Measurements from ENCODE around the gene NTHL1. TPM values are rescaled to one million over a fixed set of nuclear protein-coding genes. Genes with fewer than 3 reads are reported as not detected.

The NTHL1 gene
- total RNA-seq, 1 donor from 2014 or later, result 57.7 TPM

DNA sequence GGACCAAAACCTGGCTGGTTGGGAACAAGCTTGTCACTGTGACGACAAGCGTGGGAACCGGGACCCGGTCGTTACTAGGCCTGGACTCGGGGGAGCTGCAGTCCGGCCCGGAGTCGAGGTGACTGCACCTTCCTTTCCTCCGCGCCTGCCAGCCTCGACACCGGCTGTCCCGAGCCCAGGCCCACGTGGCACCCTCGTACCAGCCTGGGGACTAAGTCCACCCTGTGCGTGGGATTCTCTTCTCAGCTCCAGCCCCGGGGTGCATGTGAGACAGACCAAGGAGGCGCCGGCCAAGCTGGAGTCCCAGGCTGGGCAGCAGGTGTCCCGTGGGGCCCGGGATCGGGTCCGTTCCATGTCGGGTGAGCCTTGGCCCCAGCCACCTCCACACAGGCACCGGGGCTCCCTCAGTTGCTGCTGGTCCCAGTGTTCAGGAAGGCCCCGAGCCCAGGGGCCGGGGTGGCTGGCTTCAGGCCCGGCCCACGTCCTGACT is 31.7 kb upstream of the NTHL1 start:
- H3K27me3 Mint-ChIP-seq, result no peaks in the 10 kb centered on the region
- no peak overlapping the region for H3K4me3 Mint-ChIP-seq
- peaks cover 14% of the 10 kb centered on the region for H3K36me3 Mint-ChIP-seq (ENCODE audit: low read depth)
- H3K27ac Mint-ChIP-seq, result no peak overlapping the region
- intact Hi-C loops (cut with micrococcal nuclease), result no loop called here
- DNase-seq, result no peak
- H3K4me1 Mint-ChIP-seq, result no peaks in the 10 kb centered on the region
- H3K9me3 Mint-ChIP-seq, result no peaks in the 10 kb centered on the region

DNA sequence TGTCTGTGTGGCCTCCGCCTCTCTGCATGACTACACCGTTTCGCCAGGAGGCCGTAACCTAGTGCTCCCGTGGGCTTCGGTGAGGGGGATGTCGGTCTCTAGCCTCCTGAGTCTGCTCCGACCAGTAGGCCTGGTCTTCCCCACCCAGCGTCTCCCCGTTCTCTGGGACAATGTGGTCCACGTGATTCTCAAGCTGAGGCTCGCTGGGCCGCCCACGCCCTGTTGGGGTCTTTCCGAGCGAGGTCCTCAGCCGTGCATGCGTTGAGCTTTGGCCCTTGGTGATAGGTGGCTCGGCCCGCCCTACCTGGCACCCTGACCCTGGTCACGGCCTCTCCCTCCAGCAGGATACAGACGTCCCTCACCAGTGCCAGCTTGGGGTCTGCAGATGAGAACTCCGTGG is 31.1 kb upstream of the NTHL1 start:
- Mint-ChIP-seq H3K27me3 (no peaks in the 10 kb centered on the region), H3K27ac (no peak overlapping the region), H3K9me3 (no peaks in the 10 kb centered on the region), H3K4me3 (no peak overlapping the region), H3K36me3 (ENCODE audit: low read depth) (peaks cover 14% of the 10 kb centered on the region), H3K4me1 (no peaks in the 10 kb centered on the region)
- intact Hi-C loops (cut with micrococcal nuclease), result no loop called here
- DNase-seq, result no peak

- no peak for DNase-seq
- intact Hi-C loops (cut with micrococcal nuclease), result no loop called here
- H3K9me3 Mint-ChIP-seq, result no peaks in the 10 kb centered on the region
- no peaks in the 10 kb centered on the region for H3K4me1 Mint-ChIP-seq
- H3K27me3 Mint-ChIP-seq, result no peaks in the 10 kb centered on the region
- H3K4me3 Mint-ChIP-seq, result no peak overlapping the region
- no peak overlapping the region for H3K27ac Mint-ChIP-seq
- peaks cover 13% of the 10 kb centered on the region for H3K36me3 Mint-ChIP-seq (ENCODE audit: low read depth)
These were observed 30.5 kb upstream of the NTHL1 start for GRCh38 chr16:2078096-2078495.

DNA sequence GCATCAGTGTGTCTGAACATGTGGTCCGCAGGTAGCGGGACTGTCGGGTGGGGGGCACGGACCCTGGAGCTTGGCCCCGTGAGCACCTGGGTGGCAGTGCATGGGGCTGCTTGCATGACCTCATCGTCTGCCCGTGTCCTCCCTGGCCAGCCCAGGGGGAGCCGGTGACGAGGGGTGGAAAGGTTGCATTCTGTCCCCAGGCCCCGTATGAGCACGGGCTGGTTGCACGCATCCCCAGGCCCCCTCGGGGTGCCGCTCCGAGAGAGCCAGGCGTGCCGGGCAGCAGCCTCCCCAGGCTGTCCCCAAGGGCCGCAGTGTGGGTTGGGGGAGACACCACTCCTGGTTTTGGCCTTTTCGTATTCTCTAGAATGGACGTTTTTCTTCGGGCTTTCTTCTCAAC is 30.1 kb upstream of the NTHL1 start:
- peak overlapping the region; percentile 20 for H3K27ac Mint-ChIP-seq
- intact Hi-C loops (cut with micrococcal nuclease), result no loop called here
- H3K27me3 Mint-ChIP-seq, result no peaks in the 10 kb centered on the region

GRCh38 chr16:2077016-2077415 is 29.4 kb upstream of the NTHL1 start:
- H3K4me3 Mint-ChIP-seq, result no peak overlapping the region
- H3K9me3 Mint-ChIP-seq, result no peaks in the 10 kb centered on the region
- H3K4me1 Mint-ChIP-seq, result no peaks in the 10 kb centered on the region
- intact Hi-C loops (cut with micrococcal nuclease), result no loop called here
- H3K27ac Mint-ChIP-seq, result no peak overlapping the region
- no peak for DNase-seq
- peaks cover 9% of the 10 kb centered on the region for H3K36me3 Mint-ChIP-seq (ENCODE audit: low read depth)
- no peaks in the 10 kb centered on the region for H3K27me3 Mint-ChIP-seq

More for the DNA sequence above, 30.1 kb upstream of the NTHL1 start:
- no peak for DNase-seq
- H3K4me3 Mint-ChIP-seq, result no peak overlapping the region
- peaks cover 11% of the 10 kb centered on the region for H3K36me3 Mint-ChIP-seq (ENCODE audit: low read depth)
- no peaks in the 10 kb centered on the region for H3K9me3 Mint-ChIP-seq
- H3K4me1 Mint-ChIP-seq, result no peaks in the 10 kb centered on the region

- H3K4me1 Mint-ChIP-seq, result no peaks in the 10 kb centered on the region
- H3K27me3 Mint-ChIP-seq, result no peaks in the 10 kb centered on the region
- H3K9me3 Mint-ChIP-seq, result no peaks in the 10 kb centered on the region
- no peak for DNase-seq
- intact Hi-C loops (cut with micrococcal nuclease), result no loop called here
- H3K4me3 Mint-ChIP-seq, result no peak overlapping the region
- H3K27ac Mint-ChIP-seq, result no peak overlapping the region
- H3K36me3 Mint-ChIP-seq (ENCODE audit: low read depth), result peaks cover 9% of the 10 kb centered on the region
These were observed 28.6 kb upstream of the NTHL1 start for GRCh38 chr16:2076072-2076865.

DNA sequence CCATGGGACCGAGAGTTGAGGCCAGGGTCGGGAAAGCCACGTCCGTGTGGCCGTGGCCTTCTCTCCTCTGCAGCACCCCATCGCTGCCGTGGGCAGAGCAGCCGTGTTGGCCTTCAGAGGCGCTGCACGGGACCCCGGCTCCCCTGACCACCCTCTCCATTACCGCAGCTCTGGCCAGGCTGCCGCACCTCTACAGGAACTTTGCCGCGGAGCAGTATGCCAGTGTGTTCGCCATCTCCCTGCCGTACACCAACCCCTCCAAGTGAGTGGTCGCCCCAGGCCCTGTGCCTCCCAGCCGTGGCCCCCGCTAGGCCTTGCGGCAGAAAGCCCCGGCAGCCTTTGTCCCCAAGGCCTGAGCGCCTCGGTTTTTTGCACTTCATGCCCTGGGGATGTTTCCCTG is 28.0 kb upstream of the NTHL1 start:
- no peak overlapping the region for H3K27ac Mint-ChIP-seq
- peaks cover 9% of the 10 kb centered on the region for H3K36me3 Mint-ChIP-seq (ENCODE audit: low read depth)
- no peaks in the 10 kb centered on the region for H3K9me3 Mint-ChIP-seq
- H3K4me1 Mint-ChIP-seq, result no peaks in the 10 kb centered on the region
- intact Hi-C loops (cut with micrococcal nuclease), result no loop called here
- no peak overlapping the region for H3K4me3 Mint-ChIP-seq
- no peaks in the 10 kb centered on the region for H3K27me3 Mint-ChIP-seq
- no peak for DNase-seq

GRCh38 chr16:2074071-2074470 is 26.4 kb upstream of the NTHL1 start:
- no peak overlapping the region for H3K27ac Mint-ChIP-seq
- DNase-seq, result no peak
- H3K36me3 Mint-ChIP-seq (ENCODE audit: low read depth), result peaks cover 14% of the 10 kb centered on the region
- H3K4me1 Mint-ChIP-seq, result no peaks in the 10 kb centered on the region
- H3K9me3 Mint-ChIP-seq, result no peaks in the 10 kb centered on the region
- no peaks in the 10 kb centered on the region for H3K27me3 Mint-ChIP-seq
- no peak overlapping the region for H3K4me3 Mint-ChIP-seq
- intact Hi-C loops (cut with micrococcal nuclease), result no loop called here

- H3K27me3 Mint-ChIP-seq, result no peaks in the 10 kb centered on the region
- intact Hi-C loops (cut with micrococcal nuclease), result no loop called here
- H3K4me3 Mint-ChIP-seq, result no peak overlapping the region
- H3K36me3 Mint-ChIP-seq (ENCODE audit: low read depth), result peaks cover 21% of the 10 kb centered on the region
- H3K9me3 Mint-ChIP-seq, result no peaks in the 10 kb centered on the region
- DNase-seq, result no peak
- no peaks in the 10 kb centered on the region for H3K4me1 Mint-ChIP-seq
- H3K27ac Mint-ChIP-seq, result no peak overlapping the region
These were observed 25.3 kb upstream of the NTHL1 start for GRCh38 chr16:2072926-2073325.

DNA sequence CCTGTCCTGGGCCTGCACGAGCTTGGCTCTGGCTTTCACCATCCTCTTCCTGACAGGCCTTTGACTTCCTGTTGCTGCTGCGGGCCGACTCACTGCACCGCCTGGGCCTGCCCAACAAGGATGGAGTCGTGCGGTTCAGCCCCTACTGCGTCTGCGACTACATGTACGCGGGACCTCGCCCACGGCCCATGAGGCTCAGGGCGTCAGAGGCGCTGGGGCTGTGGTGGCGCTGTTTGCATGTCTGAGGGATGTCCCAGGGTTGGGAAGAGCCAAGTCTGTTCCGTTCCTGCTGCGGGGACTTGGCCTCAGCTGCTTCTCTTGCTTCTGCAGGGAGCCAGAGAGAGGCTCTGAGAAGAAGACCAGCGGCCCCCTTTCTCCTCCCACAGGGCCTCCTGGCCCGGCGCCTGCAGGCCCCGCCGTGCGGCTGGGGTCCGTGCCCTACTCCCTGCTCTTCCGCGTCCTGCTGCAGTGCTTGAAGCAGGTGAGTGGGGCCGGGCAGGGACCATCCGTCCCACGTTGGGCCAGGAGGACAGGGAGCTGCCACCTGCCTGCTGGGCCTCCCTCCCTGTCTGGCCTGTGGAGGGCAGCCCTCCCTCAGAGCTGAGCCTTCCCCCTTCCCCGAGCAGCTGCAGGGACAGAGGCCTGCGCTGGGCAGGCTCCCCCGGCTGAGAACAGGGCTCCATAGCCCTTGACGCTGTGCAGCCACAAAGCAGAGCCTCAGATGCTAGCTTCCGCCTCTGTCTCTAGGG is 24.0 kb upstream of the NTHL1 start:
- Mint-ChIP-seq H3K9me3 (no peaks in the 10 kb centered on the region), H3K4me3 (no peak overlapping the region), H3K27ac (no peak overlapping the region), H3K4me1 (no peaks in the 10 kb centered on the region), H3K36me3 (ENCODE audit: low read depth) (peaks cover 25% of the 10 kb centered on the region), H3K27me3 (no peaks in the 10 kb centered on the region)
- intact Hi-C loops (cut with micrococcal nuclease), result no loop called here
- no peak for DNase-seq

DNA sequence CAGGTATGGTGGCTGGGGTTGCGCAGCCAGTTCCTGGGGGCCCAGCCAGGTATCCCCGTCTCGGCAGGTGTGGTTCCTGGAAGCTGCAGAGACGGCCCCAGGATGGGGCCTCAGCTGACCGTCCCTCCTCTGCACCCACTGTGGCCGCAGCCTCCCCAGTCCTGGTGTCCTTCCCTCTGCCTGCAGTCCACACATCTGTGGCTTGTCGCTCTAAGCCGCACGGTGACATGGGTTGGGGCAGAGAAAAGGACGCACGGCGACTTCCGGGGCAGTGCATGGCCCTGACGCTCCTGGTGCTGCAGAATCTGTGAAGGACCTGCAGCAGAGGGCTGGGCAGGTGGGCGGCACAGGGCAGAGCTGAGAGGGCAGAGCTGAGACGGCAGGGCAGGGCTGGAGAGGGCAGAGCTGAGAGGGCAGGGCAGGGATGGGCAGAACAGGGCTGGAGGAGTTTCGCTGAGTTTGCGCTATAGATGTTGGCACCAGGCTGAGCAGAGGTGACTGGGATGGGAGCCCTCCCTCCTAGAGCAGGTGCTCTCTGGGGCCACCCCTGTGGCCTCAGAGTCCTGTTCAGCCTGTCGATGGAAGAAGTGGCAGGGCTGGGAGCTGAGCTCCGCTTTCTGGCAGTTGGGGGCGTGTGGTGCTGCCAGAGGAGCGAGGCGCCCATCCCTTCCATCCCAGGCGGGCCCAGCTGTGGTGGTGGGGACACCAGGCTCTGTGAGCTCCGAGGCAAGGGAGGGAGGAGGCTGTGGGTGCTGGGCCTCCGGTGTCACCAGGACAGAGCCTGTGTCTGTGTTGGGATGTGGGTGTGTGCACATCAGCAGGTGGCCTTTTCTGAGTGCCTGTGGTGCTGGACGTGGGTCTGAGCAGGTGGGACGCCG is 23.2 kb upstream of the NTHL1 start:
- H3K36me3 Mint-ChIP-seq (ENCODE audit: low read depth), result peaks cover 29% of the 10 kb centered on the region
- H3K9me3 Mint-ChIP-seq, result no peaks in the 10 kb centered on the region

GRCh38 chr16:2066139-2066538 is 18.5 kb upstream of the NTHL1 start:
- intact Hi-C loops (cut with micrococcal nuclease), result no loop called here
- Mint-ChIP-seq H3K36me3 (ENCODE audit: low read depth) (peaks cover 29% of the 10 kb centered on the region), H3K4me1 (no peaks in the 10 kb centered on the region), H3K27ac (no peak overlapping the region), H3K4me3 (no peak overlapping the region), H3K27me3 (no peaks in the 10 kb centered on the region), H3K9me3 (no peaks in the 10 kb centered on the region)
- no peak for DNase-seq

More for the DNA sequence above, 23.2 kb upstream of the NTHL1 start:
- Mint-ChIP-seq H3K4me3 (no peak overlapping the region), H3K27me3 (no peaks in the 10 kb centered on the region), H3K27ac (no peak overlapping the region), H3K4me1 (no peaks in the 10 kb centered on the region)
- no peak for DNase-seq
- intact Hi-C loops (cut with micrococcal nuclease), result no loop called here

GRCh38 chr16:2064368-2064945 is 16.8 kb upstream of the NTHL1 start:
- intact Hi-C loops (cut with micrococcal nuclease), result no loop called here
- no peaks in the 10 kb centered on the region for H3K4me1 Mint-ChIP-seq
- no peak overlapping the region for H3K27ac Mint-ChIP-seq
- DNase-seq, result no peak
- H3K36me3 Mint-ChIP-seq (ENCODE audit: low read depth), result peaks cover 24% of the 10 kb centered on the region
- H3K27me3 Mint-ChIP-seq, result no peaks in the 10 kb centered on the region
- H3K4me3 Mint-ChIP-seq, result no peak overlapping the region
- H3K9me3 Mint-ChIP-seq, result no peaks in the 10 kb centered on the region

Measured in activated CD4-positive, alpha-beta T cell treated with anti-CD3 and anti-CD28 coated beads, Interleukin-2, amount 10 ng/mL, durations not matched to agents 24 days and 14 days (primary cell).